Measurements from ENCODE around the gene PNKP. TPM values are rescaled to one million over a fixed set of nuclear protein-coding genes. Genes with fewer than 3 reads are reported as not detected.

Gene PNKP
- total RNA-seq, 2 donors from 2014 or later = 53.7 to 137 TPM

GRCh38 chr19:49910179-49910578, 42.8 kb upstream of the PNKP start:
- H3K36me3 ChIP-seq = peaks cover 6% of the 10 kb centered on the region

GRCh38 chr19:49908480-49909420, 41.4 kb upstream of the PNKP start:
- peaks cover 6% of the 10 kb centered on the region for H3K36me3 ChIP-seq
- no peak overlapping the region for H3K9ac ChIP-seq (ENCODE audit: low read depth in 2 of 2, low read length in 2 of 2)
- no peaks in the 10 kb centered on the region for H3K27me3 ChIP-seq
- H3K27ac ChIP-seq = no peak overlapping the region
- H3K4me3 ChIP-seq = no peak overlapping the region
- DNase-seq = no peak
- TF ChIP-seq CTCF (IDR thresholded peaks at IDR 0.05) = no peak
- intact Hi-C loops (cut with DNase I) = no loop called here
- H3K4me1 ChIP-seq = no peaks in the 10 kb centered on the region
- no peaks in the 10 kb centered on the region for H3K9me3 ChIP-seq

More at GRCh38 chr19:49910179-49910578, 42.8 kb upstream of the PNKP start:
- H3K4me1 ChIP-seq = no peaks in the 10 kb centered on the region
- H3K9ac ChIP-seq (ENCODE audit: low read depth in 2 of 2, low read length in 2 of 2) = no peak overlapping the region
- H3K9me3 ChIP-seq = no peaks in the 10 kb centered on the region
- no peak for DNase-seq
- TF ChIP-seq CTCF (IDR thresholded peaks at IDR 0.05) = no peak
- H3K27me3 ChIP-seq = no peaks in the 10 kb centered on the region
- no peak overlapping the region for H3K27ac ChIP-seq
- intact Hi-C loops (cut with DNase I) = no loop called here
- no peak overlapping the region for H3K4me3 ChIP-seq

- no peak for DNase-seq
- Histone ChIP-seq H3K4me3 (no peak overlapping the region), H3K4me1 (no peaks in the 10 kb centered on the region), H3K9me3 (no peaks in the 10 kb centered on the region), H3K9ac (ENCODE audit: low read depth in 2 of 2, low read length in 2 of 2) (no peak overlapping the region), H3K27me3 (no peaks in the 10 kb centered on the region), H3K27ac (no peak overlapping the region), H3K36me3 (peaks cover 6% of the 10 kb centered on the region)
- no peak for TF ChIP-seq CTCF (IDR thresholded peaks at IDR 0.05)
- intact Hi-C loops (cut with DNase I) = no loop called here
These were observed 40.5 kb upstream of the PNKP start for GRCh38 chr19:49907745-49908446.

- H3K4me1 ChIP-seq = no peaks in the 10 kb centered on the region
- no peak overlapping the region for H3K9ac ChIP-seq (ENCODE audit: low read depth in 2 of 2, low read length in 2 of 2)
- no peaks in the 10 kb centered on the region for H3K9me3 ChIP-seq
- intact Hi-C loops (cut with DNase I) = no loop called here
- H3K27ac ChIP-seq = no peak overlapping the region
- no peaks in the 10 kb centered on the region for H3K27me3 ChIP-seq
- H3K36me3 ChIP-seq = peaks cover 6% of the 10 kb centered on the region
- no peak for TF ChIP-seq CTCF (IDR thresholded peaks at IDR 0.05)
- no peak for DNase-seq
- H3K4me3 ChIP-seq = no peak overlapping the region
These were observed 39.6 kb upstream of the PNKP start for GRCh38 chr19:49906879-49907564.

GRCh38 chr19:49904136-49904535, 36.8 kb upstream of the PNKP start:
- Histone ChIP-seq H3K9ac (ENCODE audit: low read depth in 2 of 2, low read length in 2 of 2) (no peak overlapping the region), H3K4me1 (no peaks in the 10 kb centered on the region), H3K27me3 (no peaks in the 10 kb centered on the region), H3K27ac (no peak overlapping the region), H3K4me3 (no peak overlapping the region), H3K9me3 (no peaks in the 10 kb centered on the region), H3K36me3 (peaks cover 6% of the 10 kb centered on the region)
- no peak for DNase-seq
- TF ChIP-seq CTCF (IDR thresholded peaks at IDR 0.05) = no peak
- intact Hi-C loops (cut with DNase I) = no loop called here
